Hindlimb muscle (tissue), 1 donor: ENCODE results near the gene SGIP1. TPM values are rescaled to one million over a fixed set of nuclear protein-coding genes. Genes with fewer than 3 reads are reported as not detected.
A peak's percentile ranks its signal among the peaks of the same experiment; 100 is the strongest.
"Not testable (repeated sequence)": the region's sequence is repeated elsewhere in the genome, so short reads cannot be mapped to it uniquely, and the experiment has no call there.

Experiments used
- DNase-seq: peaks from one replicate; pipeline ENCODE4 v3.0.0-alpha.2; 2013
- polyA plus RNA-seq: library from polyadenylated mRNA; unstranded; fragments of 120-200 nt; gene quantifications from one replicate; pipeline ENCODE4 v1.2.1, GENCODE V29; 2013; ENCODE audit not compliant: insufficient read length

Gene SGIP1
- polyA plus RNA-seq, 1 donor = 2.0 TPM

- no peak for DNase-seq
Observed at GRCh38 chr1:66685265-66685664, 151.3 kb downstream of the SGIP1 start.

- no peak for DNase-seq
Observed at GRCh38 chr1:66685670-66686069, 151.7 kb downstream of the SGIP1 start.

- no peak for DNase-seq
Observed at GRCh38 chr1:66686406-66686805, 152.5 kb downstream of the SGIP1 start.

GRCh38 chr1:66687358-66687757 lies 153.4 kb downstream of the SGIP1 start:
- no peak for DNase-seq

GRCh38 chr1:66690666-66691381 lies 156.9 kb downstream of the SGIP1 start:
- DNase-seq = no peak

- DNase-seq = no peak
Observed at GRCh38 chr1:66692681-66693080, 158.7 kb downstream of the SGIP1 start.

GRCh38 chr1:66693856-66694255 lies 159.9 kb downstream of the SGIP1 start:
- no peak for DNase-seq

- DNase-seq = no peak
Observed at GRCh38 chr1:66695116-66695515, 161.2 kb downstream of the SGIP1 start.

GRCh38 chr1:66696771-66697170 lies 162.8 kb downstream of the SGIP1 start:
- DNase-seq = no peak

GRCh38 chr1:66699213-66699612 lies 165.3 kb downstream of the SGIP1 start:
- DNase-seq = no peak

- no peak for DNase-seq
Observed at GRCh38 chr1:66704177-66704875, 170.4 kb downstream of the SGIP1 start.

GRCh38 chr1:66705110-66705509 lies 171.2 kb downstream of the SGIP1 start:
- DNase-seq = no peak

- DNase-seq = no peak
Observed at GRCh38 chr1:66711420-66711819, 177.5 kb downstream of the SGIP1 start.

GRCh38 chr1:66712839-66713238 lies 178.9 kb downstream of the SGIP1 start:
- no peak for DNase-seq

- DNase-seq = peak; percentile 11
Observed at GRCh38 chr1:66723985-66724384, 190.0 kb downstream of the SGIP1 start.

GRCh38 chr1:66725885-66726665 lies 192.1 kb downstream of the SGIP1 start:
- peak; percentile 36 for DNase-seq

GRCh38 chr1:66728021-66728420 lies 194.1 kb downstream of the SGIP1 start:
- DNase-seq = no peak

- DNase-seq = not testable (repeated sequence)
Observed at GRCh38 chr1:66728716-66729115, 194.8 kb downstream of the SGIP1 start.

- DNase-seq = no peak
Observed at GRCh38 chr1:66729119-66729518, 195.2 kb downstream of the SGIP1 start.

GRCh38 chr1:66729523-66729922 lies 195.6 kb downstream of the SGIP1 start:
- no peak for DNase-seq

- no peak for DNase-seq
Observed at GRCh38 chr1:66730462-66730861, 196.5 kb downstream of the SGIP1 start.

GRCh38 chr1:66731170-66731865 lies 197.4 kb downstream of the SGIP1 start:
- DNase-seq = no peak
